ENCODE results near the gene EIF1B. TPM values are rescaled to one million over a fixed set of nuclear protein-coding genes. Genes with fewer than 3 reads are reported as not detected.

Gene EIF1B
- 10 to 100 TPM; 17.1 to 33.2 (median 23.9) TPM for total RNA-seq

GRCh38 chr3:40309418-40309924, at the start of gene EIF1B:
TSS of gene EIF1B (plus strand) at chr3:40309707. CDS start at chr3:40309942, 235 bp downstream.
- DNase-seq (ENCODE audit: low spot score in 2 of 2): peak; percentile 99 to 100
- peak within 1 kb of the TSS; percentile 98 for H3K4me3 ChIP-seq (ENCODE audit: low read depth, poor library complexity, severe bottlenecking)
- WGBS, 2 donors: 0 to 1% methylated on average over 49 of the region's 50 CpGs
- TF ChIP-seq POLR2A (IDR thresholded peaks at IDR 0.05): peak in 1 of 2 donors; percentile 72
- TF ChIP-seq, protein P1, sequence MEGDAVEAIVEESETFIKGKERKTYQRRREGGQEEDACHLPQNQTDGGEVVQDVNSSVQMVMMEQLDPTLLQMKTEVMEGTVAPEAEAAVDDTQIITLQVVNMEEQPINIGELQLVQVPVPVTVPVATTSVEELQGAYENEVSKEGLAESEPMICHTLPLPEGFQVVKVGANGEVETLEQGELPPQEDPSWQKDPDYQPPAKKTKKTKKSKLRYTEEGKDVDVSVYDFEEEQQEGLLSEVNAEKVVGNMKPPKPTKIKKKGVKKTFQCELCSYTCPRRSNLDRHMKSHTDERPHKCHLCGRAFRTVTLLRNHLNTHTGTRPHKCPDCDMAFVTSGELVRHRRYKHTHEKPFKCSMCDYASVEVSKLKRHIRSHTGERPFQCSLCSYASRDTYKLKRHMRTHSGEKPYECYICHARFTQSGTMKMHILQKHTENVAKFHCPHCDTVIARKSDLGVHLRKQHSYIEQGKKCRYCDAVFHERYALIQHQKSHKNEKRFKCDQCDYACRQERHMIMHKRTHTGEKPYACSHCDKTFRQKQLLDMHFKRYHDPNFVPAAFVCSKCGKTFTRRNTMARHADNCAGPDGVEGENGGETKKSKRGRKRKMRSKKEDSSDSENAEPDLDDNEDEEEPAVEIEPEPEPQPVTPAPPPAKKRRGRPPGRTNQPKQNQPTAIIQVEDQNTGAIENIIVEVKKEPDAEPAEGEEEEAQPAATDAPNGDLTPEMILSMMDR (IDR thresholded peaks at IDR 0.05): peak in 1 of 3 donors; percentile 19
- intact Hi-C loops (cut with DNase I; ENCODE audit: low total_unique reads): no loop called here

- DNase-seq (ENCODE audit: low spot score in 2 of 2): no peak
- intact Hi-C loops (cut with DNase I; ENCODE audit: low total_unique reads): no loop called here
- TF ChIP-seq, protein P1 (IDR thresholded peaks at IDR 0.05): no peak
- TF ChIP-seq POLR2A (IDR thresholded peaks at IDR 0.05): no peak
- no peak overlapping the region for H3K4me3 ChIP-seq (ENCODE audit: low read depth, poor library complexity, severe bottlenecking)
Measured at GRCh38 chr3:40262331-40262730, 47.2 kb upstream of the EIF1B start.

DNA sequence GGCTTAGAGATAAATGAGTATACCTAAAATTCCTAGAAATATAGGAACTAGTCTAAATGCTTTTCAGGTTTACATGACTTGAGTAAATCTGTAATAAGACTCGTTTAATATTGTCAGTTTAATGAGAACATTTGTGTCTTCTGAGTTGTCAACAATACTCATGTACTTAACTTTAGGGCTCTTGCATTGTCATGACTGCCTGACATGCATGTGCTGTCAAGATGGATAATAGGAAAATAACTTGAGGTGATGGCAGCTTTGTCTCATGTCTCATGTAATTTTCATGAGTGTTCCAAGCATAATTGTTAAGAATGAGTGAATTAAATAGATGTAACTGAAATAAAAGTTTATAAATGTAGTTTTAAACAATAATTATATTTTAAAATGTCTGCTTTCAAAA, 45.1 kb upstream of the EIF1B start:
- no peak for DNase-seq (ENCODE audit: low spot score in 2 of 2)
- H3K4me3 ChIP-seq (ENCODE audit: low read depth, poor library complexity, severe bottlenecking): no peak overlapping the region
- WGBS, 2 donors: 73 to 74% methylated on average over 1 of the region's 1 CpG
- TF ChIP-seq, protein P1 (IDR thresholded peaks at IDR 0.05): no peak
- no peak for TF ChIP-seq POLR2A (IDR thresholded peaks at IDR 0.05)
- intact Hi-C loops (cut with DNase I; ENCODE audit: low total_unique reads): no loop called here

GRCh38 chr3:40265181-40265580, 44.3 kb upstream of the EIF1B start:
- no peak for TF ChIP-seq POLR2A (IDR thresholded peaks at IDR 0.05)
- TF ChIP-seq, protein P1 (IDR thresholded peaks at IDR 0.05): no peak
- DNase-seq (ENCODE audit: low spot score in 2 of 2): no peak

GRCh38 chr3:40267937-40268724, 41.4 kb upstream of the EIF1B start:
- no peak for TF ChIP-seq POLR2A (IDR thresholded peaks at IDR 0.05)
- TF ChIP-seq, protein P1 (IDR thresholded peaks at IDR 0.05): no peak
- no peak overlapping the region for H3K4me3 ChIP-seq (ENCODE audit: low read depth, poor library complexity, severe bottlenecking)
- WGBS, 2 donors: 20 to 43% methylated on average over 4 of the region's 4 CpGs
- intact Hi-C loops (cut with DNase I; ENCODE audit: low total_unique reads): no loop called here
- no peak for DNase-seq (ENCODE audit: low spot score in 2 of 2)

More at GRCh38 chr3:40265181-40265580, 44.3 kb upstream of the EIF1B start:
- intact Hi-C loops (cut with DNase I; ENCODE audit: low total_unique reads): no loop called here
- H3K4me3 ChIP-seq (ENCODE audit: low read depth, poor library complexity, severe bottlenecking): no peak overlapping the region
